ENCODE data around the gene NUMA1. TPM values are rescaled to one million over a fixed set of nuclear protein-coding genes. Genes with fewer than 3 reads are reported as not detected.

The NUMA1 gene
- total and polyA plus RNA-seq, 12 donors, result 54.1 to 159 (median 83.4) TPM

GRCh38 chr11:72015511-72016061 lies 64.8 kb downstream of the NUMA1 start:
- no peak overlapping the region for H3K27ac ChIP-seq
- no peaks in the 10 kb centered on the region for H3K27me3 ChIP-seq
- ATAC-seq (no peak), DNase-seq (no peak)
- H3K36me3 ChIP-seq, result peaks cover 24 to 100% (median 94%) of the 10 kb centered on the region in 9 donors
- no peaks in the 10 kb centered on the region for H3K9me3 ChIP-seq
- TF ChIP-seq CTCF (IDR thresholded peaks at IDR 0.05), result peak in 6 of 9 donors; percentile 11 to 33 (median 16)
- intact Hi-C loops (cut with DNase I), result loop anchor here in 2 of 10 donors (10.0 kb wide), 2 partner anchors 209 to 219 kb away; partner anchors contain the start of gene INPPL1 (in 1 of the 2)
- H3K4me3 ChIP-seq, result no peak overlapping the region
- H3K4me1 ChIP-seq, result peaks cover 33 to 48% (median 38%) of the 10 kb centered on the region in 9 donors
- 89 to 90% methylated on average over 10 of the region's 10 CpGs for WGBS, 2 donors

- Histone ChIP-seq H3K4me3 (no peak overlapping the region), H3K36me3 (peaks cover 24 to 100% (median 94%) of the 10 kb centered on the region in 9 donors), H3K9me3 (no peaks in the 10 kb centered on the region), H3K27ac (peak overlapping the region in 1 of 10 donors; percentile 65), H3K27me3 (no peaks in the 10 kb centered on the region), H3K4me1 (peaks cover 33 to 55% (median 43%) of the 10 kb centered on the region in 9 donors)
- TF ChIP-seq CTCF (IDR thresholded peaks at IDR 0.05), result no peak
- intact Hi-C loops (cut with DNase I), result loop anchor here in 2 of 10 donors (10.0 kb wide), 2 partner anchors 210 to 220 kb away; partner anchors contain the start of gene INPPL1 (in 1 of the 2)
- DNase-seq, result no peak
- no peak for ATAC-seq
- 82 to 85% methylated on average over 16 of the region's 16 CpGs for WGBS, 2 donors
Observed at GRCh38 chr11:72014761-72015320, 65.5 kb downstream of the NUMA1 start.

- Histone ChIP-seq H3K9me3 (no peaks in the 10 kb centered on the region), H3K36me3 (peaks cover 24 to 100% (median 93%) of the 10 kb centered on the region in 9 donors), H3K4me3 (no peak overlapping the region), H3K27me3 (no peaks in the 10 kb centered on the region), H3K27ac (peak overlapping the region in 9 of 10 donors; percentile 3 to 76 (median 48)), H3K4me1 (peaks cover 33 to 55% (median 43%) of the 10 kb centered on the region in 9 donors)
- intact Hi-C loops (cut with DNase I), result loop anchor here in 3 of 10 donors (1.0 to 10.0 kb wide), 3 partner anchors 27 to 221 kb away; partner anchors contain the start of gene INPPL1 (in 1 of the 3)
- WGBS, 2 donors, result 80% methylated on average over 38 of the region's 38 CpGs
- peak in 2 of 8 donors; percentile 8 to 12 for ATAC-seq
- TF ChIP-seq CTCF (IDR thresholded peaks at IDR 0.05), result no peak
- no peak for DNase-seq
Observed at GRCh38 chr11:72013765-72014711, 66.3 kb downstream of the NUMA1 start.

All from heart right ventricle (tissue), 16 donors.